HFFc6 (cell line): ENCODE results near the gene TCERG1L. TPM values are rescaled to one million over a fixed set of nuclear protein-coding genes. Genes with fewer than 3 reads are reported as not detected.

Experiments
- DNase-seq: peaks from one replicate; pipeline ENCODE4 v3.0.0-alpha.2; 2018
- H3K27ac Mint-ChIP-seq: 2 replicates; pipeline ENCODE4 v1.8.0; 2020; ENCODE audit warnings: mild to moderate bottlenecking, mixed read lengths
- H3K27me3 Mint-ChIP-seq: 2 replicates; pipeline ENCODE4 v1.8.0; 2021; ENCODE audit warnings: mild to moderate bottlenecking, moderate library complexity, mixed read lengths; ENCODE audit not compliant: insufficient read depth
- H3K36me3 Mint-ChIP-seq: 2 replicates; pipeline ENCODE4 v1.8.0; 2021; ENCODE audit warnings: low read depth, mixed read lengths
- H3K4me1 Mint-ChIP-seq: 2 replicates; pipeline ENCODE4 v1.8.0; 2020; ENCODE audit warnings: low read depth, mixed read lengths
- H3K4me3 Mint-ChIP-seq: 2 replicates; pipeline ENCODE4 v1.8.0; 2020; ENCODE audit warnings: mild to moderate bottlenecking, moderate library complexity, mixed read lengths
- H3K9me3 Mint-ChIP-seq: 2 replicates; pipeline ENCODE4 v1.8.0; 2020; ENCODE audit warnings: mild to moderate bottlenecking, mixed read lengths
- CTCF ChIP-seq: fragments of 200-600 bp; sonication (generic); IDR thresholded peaks from 2 replicates; pipeline ENCODE4 v1.5.0; 2021; ENCODE audit warnings: antibody characterized with exemption, mild to moderate bottlenecking
- total RNA-seq, 6 experiments: library from RNA; stranded (reverse); fragmentation: NEBNext Ultra II Directional; extraction: Animal tissue kit (Norgen Biotek cat#: 25700); gene quantifications; 2 replicates in 1 of 6; 3 replicates in 5 of 6; pipeline ENCODE4 v1.2.3, GENCODE V29; 2021

The TCERG1L gene
- total RNA-seq, 6 experiments from 2014 or later = 0.09 TPM; not detected in 5

- H3K27ac Mint-ChIP-seq = no peak overlapping the region
- H3K27me3 Mint-ChIP-seq = no peaks in the 10 kb centered on the region
- H3K4me1 Mint-ChIP-seq = no peaks in the 10 kb centered on the region
- H3K9me3 Mint-ChIP-seq = peaks cover 47% of the 10 kb centered on the region
- DNase-seq = no peak
- no peak overlapping the region for H3K4me3 Mint-ChIP-seq
- TF ChIP-seq CTCF = no peak
- H3K36me3 Mint-ChIP-seq = peaks cover 9% of the 10 kb centered on the region
Measured at GRCh38 chr10:131248376-131249165, 63.0 kb downstream of the TCERG1L start.

GRCh38 chr10:131247873-131248272 is 63.6 kb downstream of the TCERG1L start:
- TF ChIP-seq CTCF = no peak
- no peaks in the 10 kb centered on the region for H3K4me1 Mint-ChIP-seq
- H3K4me3 Mint-ChIP-seq = no peak overlapping the region
- peaks cover 43% of the 10 kb centered on the region for H3K9me3 Mint-ChIP-seq
- no peaks in the 10 kb centered on the region for H3K27me3 Mint-ChIP-seq
- H3K36me3 Mint-ChIP-seq = peaks cover 6% of the 10 kb centered on the region; the same call in 1 of the 2 replicates
- DNase-seq = no peak
- H3K27ac Mint-ChIP-seq = no peak overlapping the region

- H3K9me3 Mint-ChIP-seq = peaks cover 41% of the 10 kb centered on the region
- H3K27ac Mint-ChIP-seq = no peak overlapping the region
- TF ChIP-seq CTCF = no peak
- H3K4me1 Mint-ChIP-seq = no peaks in the 10 kb centered on the region
- H3K4me3 Mint-ChIP-seq = no peak overlapping the region
- peaks cover 6% of the 10 kb centered on the region for H3K36me3 Mint-ChIP-seq
- H3K27me3 Mint-ChIP-seq = no peaks in the 10 kb centered on the region
- no peak for DNase-seq
Measured at GRCh38 chr10:131246775-131247174, 64.7 kb downstream of the TCERG1L start.

- no peak overlapping the region for H3K4me3 Mint-ChIP-seq
- DNase-seq = no peak
Measured at GRCh38 chr10:131246089-131246488, 65.4 kb downstream of the TCERG1L start.

GRCh38 chr10:131245475-131246059 is 66.0 kb downstream of the TCERG1L start:
- Mint-ChIP-seq H3K27me3 (no peaks in the 10 kb centered on the region), H3K4me1 (no peaks in the 10 kb centered on the region), H3K36me3 (peaks cover 10% of the 10 kb centered on the region), H3K27ac (no peak overlapping the region), H3K4me3 (no peak overlapping the region), H3K9me3 (peaks cover 43% of the 10 kb centered on the region)
- no peak for TF ChIP-seq CTCF
- DNase-seq = no peak

More at GRCh38 chr10:131246089-131246488, 65.4 kb downstream of the TCERG1L start:
- Mint-ChIP-seq H3K27me3 (no peaks in the 10 kb centered on the region), H3K27ac (no peak overlapping the region), H3K36me3 (peaks cover 6% of the 10 kb centered on the region), H3K9me3 (peaks cover 40% of the 10 kb centered on the region), H3K4me1 (no peaks in the 10 kb centered on the region)
- TF ChIP-seq CTCF = no peak
